GM12878 (cell line): ENCODE measurements around the gene SCGB1C2. TPM values are rescaled to one million over a fixed set of nuclear protein-coding genes. Genes with fewer than 3 reads are reported as not detected.
A peak's percentile ranks its signal among the peaks of the same experiment; 100 is the strongest.

Experiments
- ATAC-seq: fragments of 200-7000 bp; cut with Tn5 transposase; 3 replicates; pipeline ENCODE4 v1.9.1; 2020; ENCODE audit warnings: mild to moderate bottlenecking, moderate library complexity
- BruUV-seq: library from RNA; stranded (reverse); fragments of 400-500 nt; replicated peaks from 2 replicates; lab custom pipeline; 2021; lab: Mats Ljungman, UMichigan
- CTCF ChIA-PET: fragments of 300-600 bp; sonication (Branson Sonifier 250); formaldehyde crosslinking; extraction: SDS; loops from one replicate; lab custom pipeline; 2021; ENCODE audit warnings: inconsistent platforms; lab: Yijun Ruan, JAX
- POLR2A ChIA-PET: fragments of 350-600 bp; formaldehyde crosslinking; extraction: SDS; loops from one replicate; lab custom pipeline; 2021; ENCODE audit warnings: inconsistent platforms; lab: Charles Lee
- RAD21 ChIA-PET: fragments of 300-600 bp; sonication (Branson Sonifier 250); formaldehyde crosslinking; loops from one replicate; lab custom pipeline; 2023; ENCODE audit warnings: antibody characterized with exemption; ENCODE audit not compliant: unreplicated experiment; lab: Charles Lee
- SMC1A ChIA-PET: fragments of 300-600 bp; sonication (Branson Sonifier 250); formaldehyde crosslinking; loops from one replicate; lab custom pipeline; 2023; ENCODE audit not compliant: unreplicated experiment, uncharacterized antibody; lab: Charles Lee
- DNase-seq: peaks from one replicate; pipeline ENCODE4 v3.0.0-alpha.2; 2011; ENCODE audit warnings: low read depth, low spot score
- FAIRE-seq: peaks from 3 replicates; lab custom pipeline; 2011; peaks lifted over from hg19 to GRCh38; lab: Jason Lieb, UNC
- H2AFZ ChIP-seq: 2 replicates; pipeline ENCODE4 v1.6.0; 2011; ENCODE audit warnings: low read depth, low read length, control low read depth; ENCODE audit not compliant: control insufficient read depth
- H3K27ac ChIP-seq: 2 replicates; pipeline ENCODE4 v1.5.1; 2011; ENCODE audit warnings: control low read depth; ENCODE audit not compliant: control insufficient read depth, insufficient read depth
- H3K27me3 ChIP-seq, 2 experiments: replicated peaks in 1 of 2; 2 replicates each; pipeline versions ENCODE4 v1.6.0 to v1.6.1; 2011; ENCODE audit warnings: low read length in 1 of 2; ENCODE audit not compliant: control insufficient read depth in 2 of 2, insufficient read depth in 2 of 2
- H3K36me3 ChIP-seq, 2 experiments: 2 replicates each; pipeline ENCODE4 v1.5.1; 2011; ENCODE audit warnings: low read length in 1 of 2; ENCODE audit not compliant: control insufficient read depth in 2 of 2, insufficient read depth in 2 of 2
- H3K4me1 ChIP-seq: 2 replicates; pipeline ENCODE4 v1.6.1; 2011; ENCODE audit warnings: mild to moderate bottlenecking, low read length, moderate library complexity, mixed read lengths; ENCODE audit not compliant: control insufficient read depth, insufficient read depth
- H3K4me2 ChIP-seq: 2 replicates; pipeline ENCODE4 v1.6.0; 2011; ENCODE audit warnings: control low read depth; ENCODE audit not compliant: control insufficient read depth, insufficient read depth
- H3K4me3 ChIP-seq: fragments of 200-600 bp; sonication (generic); 2 replicates; pipeline ENCODE4 v1.5.1; 2016
- H3K79me2 ChIP-seq: 2 replicates; pipeline ENCODE4 v1.6.0; 2011; ENCODE audit warnings: low read length; ENCODE audit not compliant: control insufficient read depth, insufficient read depth
- H3K9ac ChIP-seq: 2 replicates; pipeline ENCODE4 v1.8.0; 2011; ENCODE audit warnings: low read length, control low read depth, mixed read lengths; ENCODE audit not compliant: control insufficient read depth, insufficient read depth
- H3K9me3 ChIP-seq: replicated peaks from 3 replicates; pipeline ENCODE4 v1.5.1; 2011; ENCODE audit warnings: mild to moderate bottlenecking, low read length; ENCODE audit not compliant: control insufficient read depth, insufficient read depth
- H4K20me1 ChIP-seq: 2 replicates; pipeline ENCODE4 v1.6.0; 2011; ENCODE audit not compliant: control insufficient read depth, insufficient read depth
- BHLHE40 ChIP-seq, 2 experiments: fragments of 450-650 bp in 1 of 2; IDR thresholded peaks; 2 replicates each; pipeline ENCODE4 v1.6.1; 2011 to 2017; ENCODE audit warnings: low read depth in 2 of 2, borderline replicate concordance in 1 of 2, improper control_type of control experiment in 1 of 2, low read length in 1 of 2, mild to moderate bottlenecking in 1 of 2
- CTCF ChIP-seq, 3 experiments: IDR thresholded peaks in 2 of 3; conservative IDR thresholded peaks in 1 of 3; 2 replicates each; pipeline ENCODE4 v1.5.1; 2011; ENCODE audit warnings: low read depth in 3 of 3, low read length in 3 of 3, mild to moderate bottlenecking in 3 of 3, control low read depth in 2 of 3, moderate library complexity in 2 of 3, inconsistent platforms in 1 of 3, mixed read lengths in 1 of 3; ENCODE audit not compliant: control insufficient read depth in 2 of 3, insufficient read depth in 1 of 3; ENCODE audit errors: extremely low read depth in 1 of 3
- NFIC ChIP-seq: IDR thresholded peaks from 2 replicates; pipeline ENCODE4 v1.6.1; 2012; ENCODE audit warnings: low read depth, mild to moderate bottlenecking, inconsistent platforms, low read length, moderate library complexity
- RAD21 ChIP-seq: IDR thresholded peaks from 2 replicates; pipeline ENCODE4 v1.6.1; 2011; ENCODE audit warnings: mild to moderate bottlenecking, low read depth, low read length, moderate library complexity; ENCODE audit not compliant: insufficient read depth
- RFX5 ChIP-seq: IDR thresholded peaks from 2 replicates; pipeline ENCODE4 v1.6.1; 2011; ENCODE audit warnings: low read depth, low read length, improper control_type of control experiment
- SMARCA5 ChIP-seq: fragments of 450-650 bp; IDR thresholded peaks from 2 replicates; pipeline ENCODE4 v1.6.1; 2017; ENCODE audit warnings: mild to moderate bottlenecking
- SMC3 ChIP-seq: IDR thresholded peaks from 2 replicates; pipeline ENCODE4 v1.6.1; 2011; ENCODE audit warnings: low read length, improper control_type of control experiment, borderline replicate concordance
- WGBS: methylation state at CpG from one replicate; pipeline ENCODE4 v1.1.6; 2016; ENCODE audit warnings: low lambda C conversion rate; ENCODE audit not compliant: insufficient replicate concordance, insufficient coverage; ENCODE audit errors: missing lambda C conversion rate; 5-methylcytosine and 5-hydroxymethylcytosine counted together
- in situ Hi-C: fragments of 300-500 bp; cut with MboI; formaldehyde crosslinking; loops from 9 replicates; pipeline ENCODE4 v1.14.3; 2018; ENCODE audit warnings: mixed read lengths
- intact Hi-C: fragments of 100-400 bp; cut with micrococcal nuclease; formaldehyde crosslinking; loops from one replicate; pipeline ENCODE4 v1.14.2; 2022; ENCODE audit not compliant: unreplicated experiment
- polyA plus RNA-seq, 11 experiments: library from polyadenylated mRNA; depleted of rRNA in 4 of 11; unstranded in 6 of 11; stranded (reverse) in 5 of 11; fragments of >200 nt; fragmentation: Nextera tagmentation in 4 of 11; fragmentation: Illumina TruSeq in 1 of 11; extraction: Ambion mirVana in 4 of 11; extraction: Trizol in 1 of 11; gene quantifications; 1 replicate in 1 of 11; 2 replicates in 10 of 11; pipeline versions ENCODE4 v1.2.1 to v1.2.3, GENCODE V29; 2011 to 2016; ENCODE audit warnings: inconsistent platforms in 2 of 11, missing spikeins in 2 of 11, low read depth in 1 of 11
- total RNA-seq, 4 experiments: library from RNA; depleted of rRNA in 3 of 4; stranded (reverse); fragments of >200 nt in 3 of 4; fragmentation: Illumina TruSeq in 1 of 4; extraction: Trizol in 1 of 4; gene quantifications; 2 replicates each; pipeline versions ENCODE4 v1.2.1 to v1.2.3, GENCODE V29; 2013 to 2021

SCGB1C2 gene
- total and polyA plus RNA-seq, 10 of the 15 experiments (the other 5 are each of a cell fraction or from before 2014, with no cell fraction given), result not detected

GRCh38 chr17:143785-144281 lies 6.5 kb downstream of the SCGB1C2 start:
- no peaks in the 10 kb centered on the region for H3K4me1 ChIP-seq
- BruUV-seq, result no TSS peak
- ATAC-seq (peak; percentile 96), FAIRE-seq (no peak), DNase-seq (no peak)
- H2AFZ ChIP-seq, result no peak overlapping the region
- 13% methylated on average over 15 of the region's 44 CpGs for WGBS
- RAD21 ChIA-PET, result no interaction called here
- no peak overlapping the region for H3K9ac ChIP-seq
- no peak for TF ChIP-seq RFX5
- TF ChIP-seq RAD21, result peak; percentile 80
- peak; percentile 69 for TF ChIP-seq SMC3
- TF ChIP-seq BHLHE40 (IDR thresholded peaks at IDR 0.05; ENCODE audit: borderline replicate concordance in 1 of 2, low read depth in 2 of 2, low read length in 1 of 2), result 0 out of 4 replicates have a peak, but pooled peaks of 1 of the 2 experiments have one; percentile 9
- 0 out of 2 replicates have a peak, but pooled peaks have one; percentile 29 for TF ChIP-seq SMARCA5
- no peak for TF ChIP-seq NFIC
- TF ChIP-seq CTCF (IDR thresholded peaks at IDR 0.05 in 2 of 3, conservative IDR thresholded peaks at IDR 0.05 in 1 of 3; ENCODE audit: control insufficient read depth in 2 of 3, extremely low read depth in 1 of 3, insufficient read depth in 1 of 3, low read depth in 3 of 3, low read length in 3 of 3), result peak; percentile 73 to 86 (median 85)
- SMC1A ChIA-PET, result no interaction called here
- H3K9me3 ChIP-seq, result no peaks in the 10 kb centered on the region
- no peak overlapping the region for H3K4me3 ChIP-seq
- H4K20me1 ChIP-seq, result no peaks in the 10 kb centered on the region
- H3K27me3 ChIP-seq, result no peaks in the 10 kb centered on the region
- no peaks in the 10 kb centered on the region for H3K36me3 ChIP-seq
- H3K4me2 ChIP-seq, result no peak overlapping the region
- intact Hi-C loops, result loop anchor here (5.0 kb wide), 1 partner anchor 163 kb away; no protein-coding TSS in a partner anchor
- CTCF ChIA-PET, result interaction anchor here (1.0 to 1.3 kb wide), 2 partner anchors 164 to 243 kb away, joined by 3 read pairs; no protein-coding TSS in a partner anchor
- POLR2A ChIA-PET, result no interaction called here
- no peaks in the 10 kb centered on the region for H3K79me2 ChIP-seq
- no peak overlapping the region for H3K27ac ChIP-seq
- in situ Hi-C loops, result loop anchor here (5.0 kb wide), 1 partner anchor 248 kb away; no protein-coding TSS in a partner anchor
